ENCODE results near the gene XRCC3.

The XRCC3 gene

DNA sequence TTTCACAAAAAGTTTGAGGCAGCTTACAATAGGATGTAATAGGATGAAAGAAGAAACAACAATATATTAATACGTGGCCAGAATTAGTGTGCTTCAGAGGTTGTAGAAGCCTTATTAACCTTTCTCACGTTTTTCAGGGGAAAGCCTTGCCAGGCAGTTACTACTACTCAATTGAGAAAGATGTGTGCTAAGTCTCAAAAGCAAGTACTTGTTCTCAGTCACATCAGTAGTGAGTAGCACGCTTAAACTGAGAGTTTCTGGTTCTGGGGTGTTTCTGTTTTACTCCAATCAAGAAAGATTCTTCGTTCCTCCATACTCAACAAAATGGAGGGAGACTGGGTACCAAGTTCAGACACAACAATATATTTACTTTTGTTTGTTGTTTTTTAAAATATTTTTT is 47.6 kb downstream of the XRCC3 start:
- no peak overlapping the region for H3K4me3 ChIP-seq (ENCODE audit: low read depth in 1 of 2, low read length in 1 of 2)
- no peaks in the 10 kb centered on the region for H3K27me3 ChIP-seq
- no peaks in the 10 kb centered on the region for H3K4me1 ChIP-seq (ENCODE audit: control insufficient read depth in 1 of 2, insufficient read depth in 1 of 2, low read depth in 1 of 2, low read length in 1 of 2)
- H3K36me3 ChIP-seq, result peaks cover 98% of the 10 kb centered on the region
- TF ChIP-seq, protein P1, sequence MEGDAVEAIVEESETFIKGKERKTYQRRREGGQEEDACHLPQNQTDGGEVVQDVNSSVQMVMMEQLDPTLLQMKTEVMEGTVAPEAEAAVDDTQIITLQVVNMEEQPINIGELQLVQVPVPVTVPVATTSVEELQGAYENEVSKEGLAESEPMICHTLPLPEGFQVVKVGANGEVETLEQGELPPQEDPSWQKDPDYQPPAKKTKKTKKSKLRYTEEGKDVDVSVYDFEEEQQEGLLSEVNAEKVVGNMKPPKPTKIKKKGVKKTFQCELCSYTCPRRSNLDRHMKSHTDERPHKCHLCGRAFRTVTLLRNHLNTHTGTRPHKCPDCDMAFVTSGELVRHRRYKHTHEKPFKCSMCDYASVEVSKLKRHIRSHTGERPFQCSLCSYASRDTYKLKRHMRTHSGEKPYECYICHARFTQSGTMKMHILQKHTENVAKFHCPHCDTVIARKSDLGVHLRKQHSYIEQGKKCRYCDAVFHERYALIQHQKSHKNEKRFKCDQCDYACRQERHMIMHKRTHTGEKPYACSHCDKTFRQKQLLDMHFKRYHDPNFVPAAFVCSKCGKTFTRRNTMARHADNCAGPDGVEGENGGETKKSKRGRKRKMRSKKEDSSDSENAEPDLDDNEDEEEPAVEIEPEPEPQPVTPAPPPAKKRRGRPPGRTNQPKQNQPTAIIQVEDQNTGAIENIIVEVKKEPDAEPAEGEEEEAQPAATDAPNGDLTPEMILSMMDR (IDR thresholded peaks at IDR 0.05), result no peak
- H3K27ac ChIP-seq, result no peak overlapping the region
- no peaks in the 10 kb centered on the region for H3K9me3 ChIP-seq

DNA sequence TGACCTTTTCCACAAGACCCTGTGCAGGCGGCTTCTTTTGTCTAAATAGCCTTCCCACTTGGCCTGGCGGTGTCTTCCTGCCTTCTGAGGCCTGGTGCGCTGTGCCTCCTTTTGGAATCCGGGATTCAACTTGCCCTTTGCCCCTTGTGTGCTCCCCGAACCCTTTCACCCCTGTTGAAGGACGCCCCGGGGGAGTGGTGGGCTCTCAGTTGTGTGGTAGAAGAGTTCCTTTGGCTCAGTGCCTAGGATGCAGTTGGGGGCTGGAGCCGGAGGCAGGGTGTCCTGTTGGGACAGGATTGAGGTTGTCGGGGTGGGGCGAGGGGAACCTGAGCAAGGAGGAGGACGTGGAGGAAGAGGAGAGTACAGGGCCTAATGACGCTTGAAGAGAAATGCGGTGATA is 51.7 kb downstream of the XRCC3 start:
- TF ChIP-seq, protein P1 (IDR thresholded peaks at IDR 0.05), result no peak
- Histone ChIP-seq H3K27me3 (no peaks in the 10 kb centered on the region), H3K4me1 (ENCODE audit: control insufficient read depth in 1 of 2, insufficient read depth in 1 of 2, low read depth in 1 of 2, low read length in 1 of 2) (no peaks in the 10 kb centered on the region), H3K4me3 (ENCODE audit: low read depth in 1 of 2, low read length in 1 of 2) (no peak overlapping the region), H3K36me3 (peaks cover 98% of the 10 kb centered on the region), H3K9me3 (no peaks in the 10 kb centered on the region), H3K27ac (no peak overlapping the region)

DNA sequence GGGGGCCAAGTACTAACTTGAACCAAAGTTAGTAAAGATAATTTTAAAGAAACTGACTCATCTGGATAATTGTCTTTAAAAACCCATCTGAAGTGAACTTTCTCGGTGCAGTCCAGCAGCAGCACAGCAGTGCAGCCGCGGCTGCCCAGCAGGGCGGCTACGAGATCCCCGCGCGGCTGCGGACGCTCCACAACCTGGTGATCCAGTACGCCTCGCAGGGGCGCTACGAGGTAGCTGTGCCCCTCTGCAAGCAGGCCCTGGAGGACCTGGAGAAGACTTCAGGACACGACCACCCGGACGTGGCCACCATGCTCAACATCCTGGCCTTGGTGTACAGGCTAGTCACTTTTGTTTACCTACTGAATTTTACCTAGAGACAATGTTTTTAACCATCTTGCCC is 52.7 kb downstream of the XRCC3 start:
- no peaks in the 10 kb centered on the region for H3K4me1 ChIP-seq (ENCODE audit: control insufficient read depth in 1 of 2, insufficient read depth in 1 of 2, low read depth in 1 of 2, low read length in 1 of 2)
- H3K4me3 ChIP-seq (ENCODE audit: low read depth in 1 of 2, low read length in 1 of 2), result no peak overlapping the region
- TF ChIP-seq, protein P1 (IDR thresholded peaks at IDR 0.05), result no peak
- peaks cover 95% of the 10 kb centered on the region for H3K36me3 ChIP-seq
- H3K9me3 ChIP-seq, result no peaks in the 10 kb centered on the region
- H3K27ac ChIP-seq, result no peak overlapping the region
- H3K27me3 ChIP-seq, result no peaks in the 10 kb centered on the region

DNA sequence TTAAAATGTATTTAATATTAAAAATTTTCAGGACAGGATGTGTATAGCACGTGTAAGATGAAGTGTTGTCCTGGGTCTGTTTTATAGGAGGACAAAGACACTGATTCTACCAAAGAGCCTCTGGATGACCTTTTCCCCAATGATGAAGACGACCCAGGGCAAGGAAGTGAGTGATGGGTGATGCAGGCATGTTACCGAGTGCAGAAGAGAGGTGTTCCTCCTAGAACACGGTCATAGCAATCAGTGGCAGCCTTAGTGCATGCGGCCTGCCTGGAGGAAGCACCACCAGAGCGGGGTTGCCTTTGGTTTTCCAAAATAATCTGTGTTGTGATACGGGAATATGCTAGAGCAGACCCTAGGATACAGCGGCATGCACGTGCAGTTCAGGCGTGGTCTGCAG is 53.2 kb downstream of the XRCC3 start:
- peaks cover 95% of the 10 kb centered on the region for H3K36me3 ChIP-seq
- H3K9me3 ChIP-seq, result no peaks in the 10 kb centered on the region
- no peak overlapping the region for H3K4me3 ChIP-seq (ENCODE audit: low read depth in 1 of 2, low read length in 1 of 2)
- no peaks in the 10 kb centered on the region for H3K27me3 ChIP-seq
- H3K4me1 ChIP-seq (ENCODE audit: control insufficient read depth in 1 of 2, insufficient read depth in 1 of 2, low read depth in 1 of 2, low read length in 1 of 2), result no peaks in the 10 kb centered on the region
- H3K27ac ChIP-seq, result no peak overlapping the region
- TF ChIP-seq, protein P1 (IDR thresholded peaks at IDR 0.05), result no peak

DNA sequence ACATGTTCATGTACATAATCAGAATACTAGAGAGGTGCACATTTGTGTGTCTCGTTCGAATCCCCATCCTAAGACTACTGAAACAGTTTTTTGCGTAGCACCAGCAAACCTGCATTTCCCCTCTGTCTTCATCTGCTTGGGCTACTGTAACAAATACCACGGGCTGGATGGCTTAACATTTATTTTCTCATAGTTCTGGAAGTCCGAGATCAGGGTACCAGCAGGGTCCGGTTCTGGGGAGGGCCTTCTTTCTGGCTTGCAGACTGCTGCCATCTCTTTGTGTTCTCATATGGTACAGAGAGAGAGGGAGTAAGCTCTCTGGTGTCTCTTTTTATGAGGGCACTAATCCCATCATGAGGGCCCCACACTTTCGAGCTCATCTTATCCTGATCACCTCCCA is 55.6 kb downstream of the XRCC3 start:
- Histone ChIP-seq H3K9me3 (no peaks in the 10 kb centered on the region), H3K27me3 (no peaks in the 10 kb centered on the region), H3K27ac (no peak overlapping the region), H3K4me1 (ENCODE audit: control insufficient read depth in 1 of 2, insufficient read depth in 1 of 2, low read depth in 1 of 2, low read length in 1 of 2) (no peaks in the 10 kb centered on the region), H3K4me3 (ENCODE audit: low read depth in 1 of 2, low read length in 1 of 2) (no peak overlapping the region), H3K36me3 (peaks cover 97% of the 10 kb centered on the region)
- TF ChIP-seq, protein P1 (IDR thresholded peaks at IDR 0.05), result no peak

DNA sequence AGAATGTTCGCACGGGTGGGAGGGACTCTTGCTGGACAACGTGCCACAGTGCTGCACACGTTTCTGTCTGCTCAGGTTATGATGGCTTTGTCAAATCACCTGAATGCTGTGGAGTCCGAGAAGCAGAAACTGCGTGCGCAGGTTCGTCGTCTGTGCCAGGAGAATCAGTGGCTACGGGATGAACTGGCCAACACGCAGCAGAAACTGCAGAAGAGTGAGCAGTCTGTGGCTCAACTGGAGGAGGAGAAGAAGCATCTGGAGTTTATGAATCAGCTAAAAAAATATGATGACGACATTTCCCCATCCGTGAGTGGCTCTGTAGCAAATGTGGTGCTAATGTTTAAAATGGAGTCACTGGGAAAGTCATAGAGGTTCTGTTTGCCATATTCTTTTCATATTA is 57.8 kb downstream of the XRCC3 start:
- Histone ChIP-seq H3K27me3 (no peaks in the 10 kb centered on the region), H3K36me3 (peaks cover 84% of the 10 kb centered on the region), H3K27ac (no peak overlapping the region), H3K4me1 (ENCODE audit: control insufficient read depth in 1 of 2, insufficient read depth in 1 of 2, low read depth in 1 of 2, low read length in 1 of 2) (no peaks in the 10 kb centered on the region), H3K4me3 (ENCODE audit: low read depth in 1 of 2, low read length in 1 of 2) (no peak overlapping the region), H3K9me3 (no peaks in the 10 kb centered on the region)
- TF ChIP-seq, protein P1 (IDR thresholded peaks at IDR 0.05), result no peak

Measured in neutrophil (primary cell).